Measurements from ENCODE around the gene DAP. TPM values are rescaled to one million over a fixed set of nuclear protein-coding genes. Genes with fewer than 3 reads are reported as not detected.
A peak's percentile ranks its signal among the peaks of the same experiment; 100 is the strongest.

The DAP gene
- polyA plus RNA-seq, 3 donors = 60.9 to 69.0 (median 62.3) TPM

GRCh38 chr5:10686890-10687289 lies 74.1 kb downstream of the DAP start:
- no peak overlapping the region for H3K4me2 ChIP-seq (replicated peaks; ENCODE audit: extremely low read depth, low read length, poor library complexity, severe bottlenecking)
- H3K27me3 Mint-ChIP-seq (ENCODE audit: low read depth in 3 of 3) = peaks cover 0 to 3% (median 0%) of the 10 kb centered on the region in 3 donors
- WGBS (ENCODE audit: insufficient coverage) = 100% methylated on average over 1 of the region's 2 CpGs
- no peak for TF ChIP-seq CTCF (IDR thresholded peaks at IDR 0.05)
- H3K27ac ChIP-seq (ENCODE audit: low read depth in 1 of 2, low read length in 2 of 2) = peak overlapping the region in 1 of 2 donors; percentile 27
- H3K79me2 ChIP-seq (ENCODE audit: insufficient read depth, low read length) = peaks cover 33% of the 10 kb centered on the region
- H3K4me3 ChIP-seq (replicated peaks in 1 of 3; ENCODE audit: low read depth in 2 of 3, low read length in 3 of 3) = no peak overlapping the region
- H3K36me3 ChIP-seq (replicated peaks in 1 of 2; ENCODE audit: control insufficient read depth in 1 of 2, insufficient read depth in 2 of 2, low read length in 2 of 2) = peaks cover 14 to 48% of the 10 kb centered on the region in 2 donors
- intact Hi-C loops (cut with micrococcal nuclease) = no loop called here
- H2AFZ ChIP-seq (ENCODE audit: insufficient read depth, low read depth, low read length, poor library complexity, severe bottlenecking) = no peak overlapping the region
- H3K9me3 ChIP-seq (replicated peaks in 1 of 2; ENCODE audit: control insufficient read depth in 1 of 2, insufficient read depth in 1 of 2, low read length in 2 of 2) = no peaks in the 10 kb centered on the region
- H3K4me1 ChIP-seq (ENCODE audit: control insufficient read depth in 1 of 2, insufficient read depth in 2 of 2, low read length in 2 of 2) = peaks cover 15% of the 10 kb centered on the region in 2 donors
- no peaks in the 10 kb centered on the region for H3K27me3 ChIP-seq (ENCODE audit: control insufficient read depth in 2 of 2, insufficient read depth in 2 of 2, low read length in 2 of 2)
- peaks cover 0 to 3% (median 0%) of the 10 kb centered on the region in 7 donors for H3K9me3 Mint-ChIP-seq
- no peak overlapping the region for H3K9ac ChIP-seq (ENCODE audit: insufficient read depth, low read length, poor library complexity, severe bottlenecking)
- H3K27ac Mint-ChIP-seq = no peak overlapping the region
- peaks cover 52 to 65% of the 10 kb centered on the region in 2 donors for H3K36me3 Mint-ChIP-seq
- H3K4me1 Mint-ChIP-seq = peaks cover 19% of the 10 kb centered on the region
- no peak overlapping the region for H3K4me3 Mint-ChIP-seq
- H4K20me1 ChIP-seq (ENCODE audit: insufficient read depth, low read length) = peaks cover 63% of the 10 kb centered on the region
- no peak for DNase-seq

GRCh38 chr5:10685115-10685521 lies 75.9 kb downstream of the DAP start:
- intact Hi-C loops (cut with micrococcal nuclease) = no loop called here
- no peaks in the 10 kb centered on the region for H3K9me3 ChIP-seq (replicated peaks in 1 of 2; ENCODE audit: control insufficient read depth in 1 of 2, insufficient read depth in 1 of 2, low read length in 2 of 2)
- peaks cover 55 to 72% of the 10 kb centered on the region in 2 donors for H3K36me3 Mint-ChIP-seq
- TF ChIP-seq CTCF (IDR thresholded peaks at IDR 0.05) = no peak
- H3K79me2 ChIP-seq (ENCODE audit: insufficient read depth, low read length) = peaks cover 24% of the 10 kb centered on the region
- peaks cover 65% of the 10 kb centered on the region for H4K20me1 ChIP-seq (ENCODE audit: insufficient read depth, low read length)
- no peak for DNase-seq
- no peaks in the 10 kb centered on the region for H3K27me3 ChIP-seq (ENCODE audit: control insufficient read depth in 2 of 2, insufficient read depth in 2 of 2, low read length in 2 of 2)
- no peak overlapping the region for H3K27ac ChIP-seq (ENCODE audit: low read depth in 1 of 2, low read length in 2 of 2)
- 75% methylated on average over 3 of the region's 6 CpGs for WGBS (ENCODE audit: insufficient coverage)
- H3K4me2 ChIP-seq (replicated peaks; ENCODE audit: extremely low read depth, low read length, poor library complexity, severe bottlenecking) = no peak overlapping the region
- peaks cover 0 to 3% (median 0%) of the 10 kb centered on the region in 7 donors for H3K9me3 Mint-ChIP-seq
- H2AFZ ChIP-seq (ENCODE audit: insufficient read depth, low read depth, low read length, poor library complexity, severe bottlenecking) = no peak overlapping the region
- H3K27me3 Mint-ChIP-seq (ENCODE audit: low read depth in 3 of 3) = peaks cover 0 to 3% (median 0%) of the 10 kb centered on the region in 3 donors
- H3K27ac Mint-ChIP-seq = peak overlapping the region in 1 of 7 donors; percentile 47
- no peak overlapping the region for H3K9ac ChIP-seq (ENCODE audit: insufficient read depth, low read length, poor library complexity, severe bottlenecking)
- peaks cover 24 to 63% of the 10 kb centered on the region in 2 donors for H3K36me3 ChIP-seq (replicated peaks in 1 of 2; ENCODE audit: control insufficient read depth in 1 of 2, insufficient read depth in 2 of 2, low read length in 2 of 2)
- H3K4me1 ChIP-seq (ENCODE audit: control insufficient read depth in 1 of 2, insufficient read depth in 2 of 2, low read length in 2 of 2) = peaks cover 17 to 19% of the 10 kb centered on the region in 2 donors
- peaks cover 23% of the 10 kb centered on the region for H3K4me1 Mint-ChIP-seq
- no peak overlapping the region for H3K4me3 ChIP-seq (replicated peaks in 1 of 3; ENCODE audit: low read depth in 2 of 3, low read length in 3 of 3)
- no peak overlapping the region for H3K4me3 Mint-ChIP-seq
